ENCODE data around the gene MAPK4.
"Not testable (repeated sequence)": the region's sequence is repeated elsewhere in the genome, so short reads cannot be mapped to it uniquely, and the experiment has no call there.

The MAPK4 gene

GRCh38 chr18:50545936-50546335 lies 14.0 kb upstream of the MAPK4 start:
- H3K4me3 ChIP-seq (ENCODE audit: low read depth, low read length) = no peak overlapping the region
- POLR2A ChIA-PET = no interaction called here
- CTCF ChIA-PET = no interaction called here
- no peak for TF ChIP-seq CTCF (IDR thresholded peaks at IDR 0.05; ENCODE audit: insufficient read depth, low read length, missing control alignments)
- DNase-seq (ENCODE audit: low read depth, low spot score) = no peak

- CTCF ChIA-PET = no interaction called here
These were observed 11.7 kb upstream of the MAPK4 start for GRCh38 chr18:50548160-50548559.

GRCh38 chr18:50551651-50552050 lies 8.2 kb upstream of the MAPK4 start:
- POLR2A ChIA-PET, CTCF ChIA-PET: not testable (repeated sequence)

More at GRCh38 chr18:50548160-50548559, 11.7 kb upstream of the MAPK4 start:
- no peak for TF ChIP-seq CTCF (IDR thresholded peaks at IDR 0.05; ENCODE audit: insufficient read depth, low read length, missing control alignments)
- POLR2A ChIA-PET = no interaction called here
- H3K4me3 ChIP-seq (ENCODE audit: low read depth, low read length) = no peak overlapping the region
- no peak for DNase-seq (ENCODE audit: low read depth, low spot score)

GRCh38 chr18:50558157-50558556 lies 1.7 kb upstream of the MAPK4 start:
- DNase-seq (ENCODE audit: low read depth, low spot score) = no peak
- no peak overlapping the region for H3K4me3 ChIP-seq (ENCODE audit: low read depth, low read length)
- no peak for TF ChIP-seq CTCF (IDR thresholded peaks at IDR 0.05; ENCODE audit: insufficient read depth, low read length, missing control alignments)
- POLR2A ChIA-PET = no interaction called here
- CTCF ChIA-PET = no interaction called here

More at GRCh38 chr18:50551651-50552050, 8.2 kb upstream of the MAPK4 start:
- not testable (repeated sequence) for H3K4me3 ChIP-seq (ENCODE audit: low read depth, low read length); DNase-seq (ENCODE audit: low read depth, low spot score)

- CTCF ChIA-PET = no interaction called here
- POLR2A ChIA-PET = no interaction called here
- DNase-seq (ENCODE audit: low read depth, low spot score) = no peak
- H3K4me3 ChIP-seq (ENCODE audit: low read depth, low read length) = no peak overlapping the region
- no peak for TF ChIP-seq CTCF (IDR thresholded peaks at IDR 0.05; ENCODE audit: insufficient read depth, low read length, missing control alignments)
These were observed 737 bp upstream of the MAPK4 start for GRCh38 chr18:50558948-50559751.

- H3K4me3 ChIP-seq (ENCODE audit: low read depth, low read length) = no peak overlapping the region
- no peak for DNase-seq (ENCODE audit: low read depth, low spot score)
- no peak for TF ChIP-seq CTCF (IDR thresholded peaks at IDR 0.05; ENCODE audit: insufficient read depth, low read length, missing control alignments)
- ChIA-PET CTCF (no interaction called here), POLR2A (interaction anchor here (0.5 kb wide), 1 partner anchor 129 kb away, joined by 3 read pairs; no protein-coding TSS in a partner anchor)
These were observed 1.1 kb downstream of the MAPK4 start for GRCh38 chr18:50560681-50561629.

GRCh38 chr18:50562258-50562657 lies 2.4 kb downstream of the MAPK4 start:
- H3K4me3 ChIP-seq (ENCODE audit: low read depth, low read length); DNase-seq (ENCODE audit: low read depth, low spot score); CTCF ChIA-PET; POLR2A ChIA-PET: not testable (repeated sequence)
